H9 (cell line): ENCODE measurements around the gene ZNF281. TPM values are rescaled to one million over a fixed set of nuclear protein-coding genes. Genes with fewer than 3 reads are reported as not detected.
"Not testable (repeated sequence)": the region's sequence is repeated elsewhere in the genome, so short reads cannot be mapped to it uniquely, and the experiment has no call there.

Experiments used
- DNase-seq: peaks from one replicate; pipeline ENCODE4 v3.0.0-alpha.2; 2017
- H2AFZ ChIP-seq: one replicate; pipeline ENCODE4 v1.6.1; 2013; ENCODE audit warnings: mild to moderate bottlenecking, low read length, control low read depth, moderate library complexity
- H2AK5ac ChIP-seq: 2 replicates; pipeline ENCODE4 v1.6.1; 2013; ENCODE audit warnings: low read length, control low read depth, mixed read lengths; ENCODE audit not compliant: insufficient read length
- H2BK120ac ChIP-seq: one replicate; pipeline ENCODE4 v1.6.1; 2013; ENCODE audit warnings: low read depth, mild to moderate bottlenecking, low read length, control low read depth, inconsistent platforms; ENCODE audit not compliant: poor library complexity, severe bottlenecking
- H2BK12ac ChIP-seq: 2 replicates; pipeline ENCODE4 v1.6.1; 2013; ENCODE audit warnings: low read length, control low read depth, mixed read lengths, low read depth; ENCODE audit not compliant: insufficient read length
- H2BK15ac ChIP-seq: 2 replicates; pipeline ENCODE4 v1.6.1; 2013; ENCODE audit warnings: low read depth, low read length, control low read depth
- H2BK20ac ChIP-seq: one replicate; pipeline ENCODE4 v1.6.1; 2013; ENCODE audit warnings: low read depth, mild to moderate bottlenecking, low read length, control low read depth, inconsistent platforms; ENCODE audit not compliant: poor library complexity, severe bottlenecking
- H2BK5ac ChIP-seq: 2 replicates; pipeline ENCODE4 v1.6.1; 2013; ENCODE audit warnings: low read length, control low read depth, mixed read lengths; ENCODE audit not compliant: insufficient read length
- H3K14ac ChIP-seq: 2 replicates; pipeline ENCODE4 v1.6.1; 2013; ENCODE audit warnings: low read length, control low read depth; ENCODE audit not compliant: insufficient read depth
- H3K18ac ChIP-seq: 2 replicates; pipeline ENCODE4 v1.6.1; 2013; ENCODE audit warnings: low read depth, mild to moderate bottlenecking, mixed read lengths, low read length, control low read depth; ENCODE audit not compliant: insufficient read length
- H3K23ac ChIP-seq: 2 replicates; pipeline ENCODE4 v1.6.1; 2013; ENCODE audit warnings: low read length, control low read depth, mixed read lengths, low read depth; ENCODE audit not compliant: insufficient read length
- H3K23me2 ChIP-seq: 2 replicates; pipeline ENCODE4 v1.6.1; 2013; ENCODE audit warnings: low read depth, mild to moderate bottlenecking, mixed read lengths, low read length, control low read depth; ENCODE audit not compliant: insufficient read length, poor library complexity, severe bottlenecking
- H3K27ac ChIP-seq: 2 replicates; pipeline ENCODE4 v1.5.1; 2013; ENCODE audit warnings: low read length, control low read depth, mixed read lengths, low read depth; ENCODE audit not compliant: insufficient read length
- H3K27me3 ChIP-seq: 2 replicates; pipeline ENCODE4 v1.6.1; 2013; ENCODE audit warnings: low read length, control low read depth, inconsistent platforms; ENCODE audit not compliant: insufficient read depth
- H3K4ac ChIP-seq: 2 replicates; pipeline ENCODE4 v1.6.1; 2013; ENCODE audit warnings: low read depth, mild to moderate bottlenecking, control low read depth, inconsistent platforms, low read length, moderate library complexity
- H3K4me1 ChIP-seq: 2 replicates; pipeline ENCODE4 v1.6.1; 2013; ENCODE audit warnings: low read length, control low read depth, inconsistent platforms; ENCODE audit not compliant: insufficient read depth
- H3K4me2 ChIP-seq: 2 replicates; pipeline ENCODE4 v1.6.1; 2013; ENCODE audit warnings: low read length, control low read depth, mixed read lengths; ENCODE audit not compliant: insufficient read length, insufficient read depth
- H3K56ac ChIP-seq: 2 replicates; pipeline ENCODE4 v1.6.1; 2013; ENCODE audit warnings: low read depth, mild to moderate bottlenecking, mixed read lengths, low read length, control low read depth; ENCODE audit not compliant: insufficient read length
- H3K79me1 ChIP-seq: 2 replicates; pipeline ENCODE4 v1.6.1; 2013; ENCODE audit warnings: low read depth, mild to moderate bottlenecking, moderate library complexity, low read length, control low read depth, inconsistent platforms; ENCODE audit not compliant: insufficient read depth, poor library complexity, severe bottlenecking
- H3K79me2 ChIP-seq: 2 replicates; pipeline ENCODE4 v1.6.1; 2013; ENCODE audit warnings: low read length, control low read depth, inconsistent platforms; ENCODE audit not compliant: insufficient read depth
- H3K9ac ChIP-seq: 2 replicates; pipeline ENCODE4 v1.6.1; 2013; ENCODE audit warnings: low read length, control low read depth, mixed read lengths; ENCODE audit not compliant: insufficient read length; ENCODE audit errors: extremely low read depth
- H3K9me3 ChIP-seq: one replicate; pipeline ENCODE4 v1.6.1; 2013; ENCODE audit warnings: low read depth, low read length, inconsistent platforms; ENCODE audit not compliant: control insufficient read depth
- H3T11ph ChIP-seq: one replicate; pipeline ENCODE4 v1.6.1; 2013; ENCODE audit warnings: mild to moderate bottlenecking, low read length, control low read depth, inconsistent platforms
- H4K20me1 ChIP-seq: one replicate; pipeline ENCODE4 v1.6.1; 2013; ENCODE audit not compliant: control insufficient read depth, insufficient read length, insufficient read depth
- H4K5ac ChIP-seq: 2 replicates; pipeline ENCODE4 v1.6.1; 2013; ENCODE audit warnings: low read depth, mild to moderate bottlenecking, mixed read lengths, low read length, control low read depth; ENCODE audit not compliant: insufficient read length
- H4K8ac ChIP-seq: replicated peaks from 2 replicates; pipeline ENCODE4 v1.6.1; 2013; ENCODE audit warnings: low read length, control low read depth, mixed read lengths, low read depth; ENCODE audit not compliant: insufficient read length
- H4K91ac ChIP-seq: 2 replicates; pipeline ENCODE4 v1.6.1; 2013; ENCODE audit warnings: low read depth, mild to moderate bottlenecking, moderate library complexity, mixed read lengths, low read length, control low read depth; ENCODE audit not compliant: insufficient read length
- H3K27ac Mint-ChIP-seq, 3 experiments: 2 replicates in 2 of 3; 3 replicates in 1 of 3; pipeline ENCODE4 v1.8.0; 2020 to 2021; ENCODE audit warnings: mixed read lengths in 3 of 3, mild to moderate bottlenecking in 1 of 3, moderate library complexity in 1 of 3
- H3K27me3 Mint-ChIP-seq: 2 replicates; pipeline ENCODE4 v1.8.0; 2021; ENCODE audit warnings: low read depth, mild to moderate bottlenecking, moderate library complexity, mixed read lengths
- H3K36me3 Mint-ChIP-seq, 3 experiments: 2 replicates in 2 of 3; 3 replicates in 1 of 3; pipeline ENCODE4 v1.8.0; 2020 to 2021; ENCODE audit warnings: low read depth in 3 of 3, mixed read lengths in 3 of 3; ENCODE audit not compliant: insufficient read depth in 1 of 3
- H3K4me1 Mint-ChIP-seq, 2 experiments: 2 replicates each; pipeline ENCODE4 v1.8.0; 2020; ENCODE audit warnings: mixed read lengths in 2 of 2
- H3K4me3 Mint-ChIP-seq, 2 experiments: 2 replicates in 1 of 2; 3 replicates in 1 of 2; pipeline ENCODE4 v1.8.0; 2020 to 2021; ENCODE audit warnings: mild to moderate bottlenecking in 2 of 2, mixed read lengths in 2 of 2, moderate library complexity in 1 of 2
- H3K9me3 Mint-ChIP-seq, 2 experiments: 2 replicates in 1 of 2; 3 replicates in 1 of 2; pipeline ENCODE4 v1.8.0; 2020; ENCODE audit warnings: mild to moderate bottlenecking in 2 of 2, mixed read lengths in 2 of 2, moderate library complexity in 1 of 2
- WGBS: extraction: QIAGEN DNeasy Blood & Tissue Kit; methylation state at CpG from one replicate; pipeline ENCODE4 v1.1.7; 2013; ENCODE audit warnings: missing lambda C conversion rate, low lambda C conversion rate, mixed read lengths; ENCODE audit not compliant: insufficient read length; ENCODE audit errors: extremely low coverage; 5-methylcytosine and 5-hydroxymethylcytosine counted together
- total RNA-seq: library from RNA; stranded (reverse); gene quantifications from 2 replicates; pipeline ENCODE4 v1.2.1, GENCODE V29; 2021
- TF ChIP-seq, protein P1 (sequence below): fragments of 200-600 bp; sonication (generic); conservative IDR thresholded peaks from 3 replicates; pipeline ENCODE4 v1.8.0; 2021; ENCODE audit warnings: antibody characterized with exemption, mild to moderate bottlenecking

ZNF281 gene
- total RNA-seq, 1 experiment from 2014 or later: 75.2 TPM

DNA sequence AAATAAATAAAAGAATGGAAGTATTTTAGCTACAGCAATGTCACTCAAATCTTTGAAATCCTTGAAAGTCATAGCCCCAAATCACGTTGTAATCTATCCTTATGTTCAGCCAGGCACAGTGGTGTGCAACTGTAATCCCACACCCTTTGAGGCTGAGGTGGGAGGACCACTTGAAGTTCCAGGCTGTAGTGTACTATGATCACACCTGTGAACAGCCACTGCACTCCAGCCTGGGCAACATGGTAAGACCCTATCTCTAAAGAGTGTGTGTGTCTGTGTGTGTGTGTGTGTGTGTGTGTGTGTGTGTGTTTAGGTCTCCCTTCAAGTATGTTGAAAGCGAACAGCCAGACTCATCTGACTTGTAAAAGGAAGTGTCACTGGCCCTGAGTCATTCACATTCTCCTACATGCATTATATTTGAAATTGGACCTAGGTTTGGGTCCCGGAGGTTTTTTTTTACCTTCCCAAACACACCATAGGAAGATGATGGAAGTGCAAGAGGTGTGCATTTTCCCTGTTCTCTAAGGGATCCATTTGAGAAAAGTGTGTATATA is 50.1 kb downstream of the ZNF281 start:
- Mint-ChIP-seq H3K27ac (no peak overlapping the region), H3K9me3 (no peaks in the 10 kb centered on the region), H3K27me3 (no peaks in the 10 kb centered on the region), H3K4me3 (no peak overlapping the region), H3K4me1 (peaks cover 17 to 18% of the 10 kb centered on the region in 2 experiments), H3K36me3 (peaks cover 0 to 1% (median 0%) of the 10 kb centered on the region in 3 experiments; a peak in 3 of 7 replicates)
- H3K27ac ChIP-seq: no peak overlapping the region
- no peak overlapping the region for H3K14ac ChIP-seq
- H3K23me2 ChIP-seq: no peaks in the 10 kb centered on the region
- no peak overlapping the region for H2BK5ac ChIP-seq
- no peak overlapping the region for H4K8ac ChIP-seq
- H2BK12ac ChIP-seq: no peak overlapping the region
- no peak overlapping the region for H3K4ac ChIP-seq
- no peak overlapping the region for H4K91ac ChIP-seq
- H3K4me1 ChIP-seq: peaks cover 9% of the 10 kb centered on the region; the same call in 1 of the 2 replicates
- H4K20me1 ChIP-seq: no peaks in the 10 kb centered on the region
- H3K9ac ChIP-seq: no peak overlapping the region
- TF ChIP-seq, protein P1, sequence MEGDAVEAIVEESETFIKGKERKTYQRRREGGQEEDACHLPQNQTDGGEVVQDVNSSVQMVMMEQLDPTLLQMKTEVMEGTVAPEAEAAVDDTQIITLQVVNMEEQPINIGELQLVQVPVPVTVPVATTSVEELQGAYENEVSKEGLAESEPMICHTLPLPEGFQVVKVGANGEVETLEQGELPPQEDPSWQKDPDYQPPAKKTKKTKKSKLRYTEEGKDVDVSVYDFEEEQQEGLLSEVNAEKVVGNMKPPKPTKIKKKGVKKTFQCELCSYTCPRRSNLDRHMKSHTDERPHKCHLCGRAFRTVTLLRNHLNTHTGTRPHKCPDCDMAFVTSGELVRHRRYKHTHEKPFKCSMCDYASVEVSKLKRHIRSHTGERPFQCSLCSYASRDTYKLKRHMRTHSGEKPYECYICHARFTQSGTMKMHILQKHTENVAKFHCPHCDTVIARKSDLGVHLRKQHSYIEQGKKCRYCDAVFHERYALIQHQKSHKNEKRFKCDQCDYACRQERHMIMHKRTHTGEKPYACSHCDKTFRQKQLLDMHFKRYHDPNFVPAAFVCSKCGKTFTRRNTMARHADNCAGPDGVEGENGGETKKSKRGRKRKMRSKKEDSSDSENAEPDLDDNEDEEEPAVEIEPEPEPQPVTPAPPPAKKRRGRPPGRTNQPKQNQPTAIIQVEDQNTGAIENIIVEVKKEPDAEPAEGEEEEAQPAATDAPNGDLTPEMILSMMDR: no peak
- no CpG with 5 or more reads among the region's 3 CpGs for WGBS
- H3K18ac ChIP-seq: no peak overlapping the region
- no peak overlapping the region for H3K23ac ChIP-seq
- no peak overlapping the region for H2BK120ac ChIP-seq
- H3K27me3 ChIP-seq: no peaks in the 10 kb centered on the region
- no peaks in the 10 kb centered on the region for H3K9me3 ChIP-seq
- no peak overlapping the region for H2BK20ac ChIP-seq
- H3T11ph ChIP-seq: no peak overlapping the region
- H3K79me1 ChIP-seq: no peaks in the 10 kb centered on the region
- no peak for DNase-seq
- no peak overlapping the region for H3K4me2 ChIP-seq
- H2AFZ ChIP-seq: no peak overlapping the region
- H3K79me2 ChIP-seq: no peaks in the 10 kb centered on the region
- H2BK15ac ChIP-seq: no peak overlapping the region
- H2AK5ac ChIP-seq: no peak overlapping the region
- no peak overlapping the region for H4K5ac ChIP-seq
- H3K56ac ChIP-seq: no peak overlapping the region

DNA sequence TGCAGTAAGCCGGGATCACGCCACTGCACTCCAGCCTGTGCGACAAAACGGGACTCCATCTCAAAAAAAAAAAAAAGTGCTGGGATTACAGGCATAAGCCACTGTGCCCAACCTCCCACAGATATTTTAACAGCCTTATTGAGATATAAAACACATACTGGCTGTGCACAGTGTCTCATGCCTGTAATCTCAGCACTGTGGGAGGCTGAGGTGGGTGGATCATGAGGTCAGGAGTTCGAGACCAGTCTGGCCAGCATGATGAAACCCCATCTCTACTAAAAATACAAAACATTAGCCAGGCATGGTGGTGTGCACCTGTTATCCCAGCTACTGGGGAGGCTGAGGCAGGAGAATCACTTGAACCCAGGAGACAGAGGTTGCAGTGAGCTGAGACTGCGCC is 51.9 kb downstream of the ZNF281 start:
- not testable (repeated sequence) for H3K79me2 ChIP-seq, H3K9me3 Mint-ChIP-seq, H3K9me3 ChIP-seq, H2AK5ac ChIP-seq, H4K91ac ChIP-seq, H3K18ac ChIP-seq, H4K8ac ChIP-seq, H2AFZ ChIP-seq, H3K23me2 ChIP-seq, H3K4me3 Mint-ChIP-seq, H3K79me1 ChIP-seq, H3K4me2 ChIP-seq, H3K4ac ChIP-seq, H4K5ac ChIP-seq, H3K36me3 Mint-ChIP-seq, H3K14ac ChIP-seq, H3K27ac ChIP-seq, H2BK20ac ChIP-seq, H2BK120ac ChIP-seq, H2BK15ac ChIP-seq, H2BK12ac ChIP-seq, H2BK5ac ChIP-seq, H4K20me1 ChIP-seq, H3K23ac ChIP-seq, DNase-seq, H3K27me3 ChIP-seq, H3K9ac ChIP-seq, H3K27ac Mint-ChIP-seq, H3K4me1 ChIP-seq, H3T11ph ChIP-seq, H3K56ac ChIP-seq, H3K27me3 Mint-ChIP-seq
- H3K4me1 Mint-ChIP-seq: peaks cover 21 to 24% of the 10 kb centered on the region in 2 experiments
- WGBS: no CpG with 5 or more reads among the region's 6 CpGs
